Caco-2 (cell line): ENCODE data around the gene RAE1. TPM values are rescaled to one million over a fixed set of nuclear protein-coding genes. Genes with fewer than 3 reads are reported as not detected.
A peak's percentile ranks its signal among the peaks of the same experiment; 100 is the strongest.

Experiments used
- BruUV-seq: library from RNA; stranded (reverse); fragments of 400-500 nt; replicated peaks from 2 replicates; lab custom pipeline; 2021; lab: Mats Ljungman, UMichigan
- CTCF ChIA-PET: fragments of 300-600 bp; sonication (Branson Sonifier 250); formaldehyde crosslinking; loops from one replicate; lab custom pipeline; 2022; ENCODE audit warnings: antibody characterized with exemption; lab: Charles Lee
- POLR2A ChIA-PET: fragments of 300-600 bp; sonication (Branson Sonifier 250); formaldehyde crosslinking; loops from one replicate; lab custom pipeline; 2022; ENCODE audit warnings: antibody characterized with exemption; lab: Charles Lee
- DNase-seq, 2 experiments: peaks; one replicate each; pipeline versions ENCODE4 v3.0.0 to v3.0.0-alpha.2; 2020 to 2022
- H3K27me3 ChIP-seq: replicated peaks from 2 replicates; pipeline ENCODE4 v1.6.0; 2011; ENCODE audit warnings: low read length; ENCODE audit not compliant: control insufficient read depth, insufficient read depth
- H3K36me3 ChIP-seq: 2 replicates; pipeline ENCODE4 v1.5.1; 2011; ENCODE audit warnings: low read length; ENCODE audit not compliant: control insufficient read depth, insufficient read depth
- H3K4me1 ChIP-seq: fragments of 250-450 bp; sonication (Bioruptor Pico); 2 replicates; pipeline ENCODE4 v1.5.1; 2020; ENCODE audit warnings: mild to moderate bottlenecking
- H3K4me3 ChIP-seq: 2 replicates; pipeline ENCODE4 v1.5.1; 2011; ENCODE audit warnings: low read depth, mild to moderate bottlenecking, control low read depth, low read length
- H3K9me3 ChIP-seq: fragments of 250-450 bp; sonication (Bioruptor Pico); 2 replicates; pipeline ENCODE4 v1.5.1; 2020; ENCODE audit warnings: mild to moderate bottlenecking, moderate library complexity
- H3K27ac Mint-ChIP-seq: one replicate; pipeline ENCODE4 v1.8.0; 2022; ENCODE audit warnings: mixed read lengths; ENCODE audit not compliant: unreplicated experiment
- H3K27me3 Mint-ChIP-seq: one replicate; pipeline ENCODE4 v1.8.0; 2022; ENCODE audit warnings: mixed read lengths; ENCODE audit not compliant: insufficient read depth, unreplicated experiment
- H3K36me3 Mint-ChIP-seq: one replicate; pipeline ENCODE4 v1.8.0; 2022; ENCODE audit warnings: mild to moderate bottlenecking, mixed read lengths; ENCODE audit not compliant: insufficient read depth, unreplicated experiment
- H3K4me1 Mint-ChIP-seq: one replicate; pipeline ENCODE4 v1.8.0; 2022; ENCODE audit warnings: low read depth, mixed read lengths; ENCODE audit not compliant: unreplicated experiment
- H3K4me3 Mint-ChIP-seq: one replicate; pipeline ENCODE4 v1.8.0; 2022; ENCODE audit warnings: mild to moderate bottlenecking, moderate library complexity, mixed read lengths; ENCODE audit not compliant: unreplicated experiment
- H3K9me3 Mint-ChIP-seq: one replicate; pipeline ENCODE4 v1.8.0; 2022; ENCODE audit warnings: mixed read lengths; ENCODE audit not compliant: unreplicated experiment
- CTCF ChIP-seq, 2 experiments: fragments of 200-600 bp in 1 of 2; IDR thresholded peaks; 1 replicate in 1 of 2; 2 replicates in 1 of 2; pipeline versions ENCODE4 v1.5.1 to v1.8.0; 2011 to 2022; ENCODE audit warnings: antibody characterized with exemption in 1 of 2, control low read depth in 1 of 2, inconsistent platforms in 1 of 2, low read depth in 1 of 2, low read length in 1 of 2, mild to moderate bottlenecking in 1 of 2, moderate library complexity in 1 of 2; ENCODE audit not compliant: insufficient read depth in 1 of 2, severe bottlenecking in 1 of 2, unreplicated experiment in 1 of 2
- intact Hi-C: fragments of 100-400 bp; cut with micrococcal nuclease; formaldehyde crosslinking; loops from one replicate; pipeline ENCODE4 v1.10.0; 2022; ENCODE audit not compliant: unreplicated experiment
- total RNA-seq: library from RNA; stranded (reverse); gene quantifications from 2 replicates; pipeline ENCODE4 v1.2.3, GENCODE V29; 2022

RAE1 gene
- total RNA-seq, 1 experiment from 2014 or later: 133 TPM

- BruUV-seq: no TSS peak
- Mint-ChIP-seq H3K27me3 (no peaks in the 10 kb centered on the region), H3K27ac (no peak overlapping the region), H3K9me3 (no peaks in the 10 kb centered on the region), H3K4me1 (peaks cover 18% of the 10 kb centered on the region), H3K36me3 (peaks cover 52% of the 10 kb centered on the region), H3K4me3 (peak overlapping the region; percentile 30)
- no peak for DNase-seq
- intact Hi-C loops: no loop called here
- POLR2A ChIA-PET: no interaction called here
- peaks cover 11% of the 10 kb centered on the region for H3K36me3 ChIP-seq
- TF ChIP-seq CTCF (IDR thresholded peaks at IDR 0.05; ENCODE audit: insufficient read depth in 1 of 2, low read depth in 1 of 2, low read length in 1 of 2, severe bottlenecking in 1 of 2, unreplicated experiment in 1 of 2): peak in 1 of 2 experiments; percentile 13
- no peaks in the 10 kb centered on the region for H3K9me3 ChIP-seq
- no peaks in the 10 kb centered on the region for H3K27me3 ChIP-seq
- CTCF ChIA-PET: interaction anchor here (0.7 kb wide), 1 partner anchor 957 kb away, joined by 4 read pairs; no protein-coding TSS in a partner anchor
- H3K4me1 ChIP-seq: peaks cover 8% of the 10 kb centered on the region
- H3K4me3 ChIP-seq: no peak overlapping the region
Observed at GRCh38 chr20:57353351-57353750, 2.3 kb downstream of the RAE1 start.

- ChIA-PET POLR2A (no interaction called here), CTCF (interaction anchor here (1.2 kb wide), 1 partner anchor 22 kb away, joined by 5 read pairs; no protein-coding TSS in a partner anchor)
- H3K9me3 Mint-ChIP-seq: no peaks in the 10 kb centered on the region
- no peaks in the 10 kb centered on the region for H3K4me1 Mint-ChIP-seq
- TF ChIP-seq CTCF (IDR thresholded peaks at IDR 0.05; ENCODE audit: insufficient read depth in 1 of 2, low read depth in 1 of 2, low read length in 1 of 2, severe bottlenecking in 1 of 2, unreplicated experiment in 1 of 2): no peak
- H3K36me3 ChIP-seq: peaks cover 16% of the 10 kb centered on the region
- intact Hi-C loops: no loop called here
- H3K27ac Mint-ChIP-seq: no peak overlapping the region
- no peaks in the 10 kb centered on the region for H3K27me3 Mint-ChIP-seq
- no peak overlapping the region for H3K4me3 ChIP-seq
- no peak overlapping the region for H3K4me3 Mint-ChIP-seq
- no TSS peak for BruUV-seq
- no peaks in the 10 kb centered on the region for H3K27me3 ChIP-seq
- no peak for DNase-seq
- no peaks in the 10 kb centered on the region for H3K9me3 ChIP-seq
- peaks cover 40% of the 10 kb centered on the region for H3K36me3 Mint-ChIP-seq
- H3K4me1 ChIP-seq: no peaks in the 10 kb centered on the region
Observed at GRCh38 chr20:57361517-57361916, 10.5 kb downstream of the RAE1 start.

- ChIA-PET POLR2A (no interaction called here), CTCF (no interaction called here)
- intact Hi-C loops: no loop called here
- Histone ChIP-seq H3K9me3 (no peaks in the 10 kb centered on the region), H3K27me3 (no peaks in the 10 kb centered on the region), H3K36me3 (peaks cover 18% of the 10 kb centered on the region), H3K4me1 (no peaks in the 10 kb centered on the region), H3K4me3 (no peak overlapping the region)
- TF ChIP-seq CTCF (IDR thresholded peaks at IDR 0.05; ENCODE audit: insufficient read depth in 1 of 2, low read depth in 1 of 2, low read length in 1 of 2, severe bottlenecking in 1 of 2, unreplicated experiment in 1 of 2): no peak
- BruUV-seq: no TSS peak
- Mint-ChIP-seq H3K4me3 (no peak overlapping the region), H3K4me1 (no peaks in the 10 kb centered on the region), H3K9me3 (no peaks in the 10 kb centered on the region), H3K27ac (no peak overlapping the region), H3K36me3 (peaks cover 70% of the 10 kb centered on the region), H3K27me3 (no peaks in the 10 kb centered on the region)
- no peak for DNase-seq
Observed at GRCh38 chr20:57364451-57364850, 13.4 kb downstream of the RAE1 start.
